GM12874 (cell line): Measurements from ENCODE around the gene LATS2.

Experiments used
- TF ChIP-seq, protein P1 (sequence below): IDR thresholded peaks from 2 replicates; pipeline ENCODE4 v1.5.1; 2011; ENCODE audit warnings: low read depth, mild to moderate bottlenecking, control low read depth, low read length, moderate library complexity; ENCODE audit not compliant: insufficient read depth

Gene LATS2

DNA sequence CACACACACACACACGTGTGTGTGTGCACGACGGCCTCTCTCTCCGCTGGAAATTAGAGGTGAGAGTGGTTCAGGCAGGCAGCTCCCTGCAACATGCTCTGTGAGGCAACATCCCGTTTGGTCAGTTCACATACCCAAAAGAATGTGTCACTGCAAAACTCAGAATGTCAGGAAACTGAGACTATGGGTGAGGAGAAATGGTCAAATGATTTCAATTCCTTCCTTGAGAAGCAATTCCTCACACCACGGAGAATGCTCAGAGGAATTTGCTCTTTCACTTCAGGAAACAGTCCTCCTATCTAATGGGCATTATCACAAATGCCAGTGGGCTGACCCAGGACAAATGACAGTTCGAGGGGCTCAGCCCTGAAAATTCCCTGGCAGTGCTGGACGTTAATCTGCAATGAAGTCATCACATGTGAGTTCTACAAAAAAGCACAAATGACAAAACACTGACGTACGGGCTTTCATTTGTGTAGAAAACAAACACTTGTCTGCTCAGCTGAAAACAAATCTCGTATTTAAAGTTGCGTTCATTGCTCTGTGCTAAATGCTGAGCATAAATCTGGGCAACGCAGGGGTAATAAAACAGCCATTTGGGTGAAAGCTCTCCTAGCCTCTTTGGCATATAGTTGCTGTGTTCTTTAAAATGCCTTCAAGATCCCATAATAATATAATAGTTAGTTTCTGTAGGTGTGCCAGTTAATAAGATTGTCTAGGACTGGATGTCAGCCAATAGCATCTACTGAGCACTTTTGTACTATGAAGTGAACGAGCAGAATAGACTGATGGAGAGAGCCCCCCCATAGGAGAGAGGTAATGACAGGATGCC lies 18.6 kb upstream of the LATS2 start:
- TF ChIP-seq, protein P1, sequence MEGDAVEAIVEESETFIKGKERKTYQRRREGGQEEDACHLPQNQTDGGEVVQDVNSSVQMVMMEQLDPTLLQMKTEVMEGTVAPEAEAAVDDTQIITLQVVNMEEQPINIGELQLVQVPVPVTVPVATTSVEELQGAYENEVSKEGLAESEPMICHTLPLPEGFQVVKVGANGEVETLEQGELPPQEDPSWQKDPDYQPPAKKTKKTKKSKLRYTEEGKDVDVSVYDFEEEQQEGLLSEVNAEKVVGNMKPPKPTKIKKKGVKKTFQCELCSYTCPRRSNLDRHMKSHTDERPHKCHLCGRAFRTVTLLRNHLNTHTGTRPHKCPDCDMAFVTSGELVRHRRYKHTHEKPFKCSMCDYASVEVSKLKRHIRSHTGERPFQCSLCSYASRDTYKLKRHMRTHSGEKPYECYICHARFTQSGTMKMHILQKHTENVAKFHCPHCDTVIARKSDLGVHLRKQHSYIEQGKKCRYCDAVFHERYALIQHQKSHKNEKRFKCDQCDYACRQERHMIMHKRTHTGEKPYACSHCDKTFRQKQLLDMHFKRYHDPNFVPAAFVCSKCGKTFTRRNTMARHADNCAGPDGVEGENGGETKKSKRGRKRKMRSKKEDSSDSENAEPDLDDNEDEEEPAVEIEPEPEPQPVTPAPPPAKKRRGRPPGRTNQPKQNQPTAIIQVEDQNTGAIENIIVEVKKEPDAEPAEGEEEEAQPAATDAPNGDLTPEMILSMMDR: no peak

DNA sequence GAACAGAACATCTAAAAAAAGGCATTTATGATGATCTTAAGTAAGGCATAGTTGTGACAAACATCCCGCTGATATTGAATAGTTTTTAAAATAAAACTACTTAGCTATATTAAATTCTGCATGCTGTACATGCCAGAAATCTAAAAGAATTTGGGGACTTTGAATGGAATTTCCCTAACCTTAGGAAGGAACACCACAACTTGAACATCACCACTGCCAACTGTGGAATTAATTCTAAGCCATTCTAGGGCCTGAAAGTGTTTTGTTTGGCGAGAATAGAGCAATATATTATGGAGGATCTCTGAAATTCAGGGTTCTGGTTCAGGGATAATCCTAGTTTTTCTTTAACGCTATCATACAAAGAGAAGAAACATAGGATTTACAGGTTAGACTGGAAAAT lies 17.8 kb upstream of the LATS2 start:
- TF ChIP-seq, protein P1: no peak

DNA sequence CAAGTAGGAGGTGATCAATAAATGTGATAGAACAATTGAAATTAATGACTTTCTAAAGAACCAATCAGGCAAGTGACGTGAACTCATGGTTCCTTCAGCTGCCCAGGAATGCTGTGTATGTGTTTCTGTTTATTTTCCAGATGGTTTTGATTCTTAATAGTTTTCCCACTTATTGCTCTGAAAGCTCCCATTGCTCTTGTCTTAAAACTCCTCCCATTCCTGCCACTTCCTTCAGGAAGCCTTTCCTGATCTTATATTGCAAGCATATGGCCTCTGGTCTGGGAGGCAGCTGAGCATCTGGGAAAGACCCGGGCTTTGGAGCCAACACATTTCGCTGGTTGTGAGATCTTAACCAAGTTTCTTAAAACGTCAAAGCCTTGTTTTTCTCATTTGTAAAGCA lies 17.1 kb upstream of the LATS2 start:
- TF ChIP-seq, protein P1: no peak

DNA sequence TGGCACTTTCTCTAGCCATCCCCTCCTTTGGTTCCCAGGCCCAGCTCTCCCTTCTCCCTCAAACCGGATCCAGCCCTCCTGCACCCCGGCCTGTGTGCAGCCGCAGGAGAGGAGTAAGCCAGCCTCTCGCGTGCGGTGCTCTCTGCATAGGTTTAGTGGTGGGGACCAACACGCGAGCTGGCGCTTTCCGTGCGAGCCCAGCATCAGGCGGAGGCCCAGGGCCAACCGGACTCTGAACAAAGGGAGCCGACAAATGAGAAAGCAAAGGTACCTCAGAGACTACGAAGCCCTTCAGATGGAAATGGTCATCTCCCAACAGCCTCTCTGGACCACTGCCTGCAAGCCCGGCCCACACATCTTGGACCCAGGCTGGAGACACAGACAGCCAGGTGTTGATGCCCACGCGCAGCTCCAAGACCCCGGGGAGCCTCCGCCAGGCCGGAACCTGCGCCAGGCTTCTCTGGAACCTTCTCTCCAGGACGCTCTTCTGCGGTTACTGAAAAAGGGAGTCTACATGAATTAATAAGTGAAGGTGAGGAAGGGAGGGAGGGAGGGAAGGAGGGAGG lies 16.5 kb upstream of the LATS2 start:
- TF ChIP-seq, protein P1: no peak

DNA sequence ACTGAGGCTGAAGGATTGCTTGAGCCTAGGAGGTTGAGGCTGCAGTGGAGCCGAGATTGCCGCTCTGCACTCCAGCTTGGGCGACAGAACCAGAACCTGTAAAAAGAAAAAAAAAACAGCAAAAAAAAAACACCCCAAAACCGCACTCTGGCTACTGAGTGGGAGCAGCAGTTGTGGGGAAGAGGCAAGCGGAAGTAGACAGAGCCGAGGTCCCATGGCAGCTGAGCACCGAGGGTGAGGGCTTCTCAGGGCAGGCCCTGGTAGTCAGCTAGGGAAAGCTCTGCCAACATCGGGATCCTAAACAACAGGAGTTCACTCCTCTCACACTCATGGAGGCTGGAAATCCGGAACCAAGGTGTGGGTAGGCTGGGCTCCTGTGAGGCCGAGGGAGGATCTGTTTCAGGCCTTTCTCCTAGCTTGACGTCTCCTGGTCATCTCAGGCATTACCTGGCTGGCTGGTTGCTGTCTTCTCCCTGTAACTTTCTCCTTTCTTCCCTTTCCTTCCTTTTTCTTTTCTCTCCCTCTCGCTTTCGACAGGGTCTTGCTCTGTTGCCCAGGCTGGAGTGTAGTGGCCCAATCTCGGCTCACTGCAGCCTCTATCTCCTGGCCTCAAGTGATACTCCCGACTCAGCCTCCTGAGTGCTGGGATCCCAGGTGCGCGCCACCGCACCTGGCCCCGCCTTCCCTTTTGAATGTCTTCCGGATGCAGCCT lies 15.8 kb upstream of the LATS2 start:
- TF ChIP-seq, protein P1: no peak

DNA sequence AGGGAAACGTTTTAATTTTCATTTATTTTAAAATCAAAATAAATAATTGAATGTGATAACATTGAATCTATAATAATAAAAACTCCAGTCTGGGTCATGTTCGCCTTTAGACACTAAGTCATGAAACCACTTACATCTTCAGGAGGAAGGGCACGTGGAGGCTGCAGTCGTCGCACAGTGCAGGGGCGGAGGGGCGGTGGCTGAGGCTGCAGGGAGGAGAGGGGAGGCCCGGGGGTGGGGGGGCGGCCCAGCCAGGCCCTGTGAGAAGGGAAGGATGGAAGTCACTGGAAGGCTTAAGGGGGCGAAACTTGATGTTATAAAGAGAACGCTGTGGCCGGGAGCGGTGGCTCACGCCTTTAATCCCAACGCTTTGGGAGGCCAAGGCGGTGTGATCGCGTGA lies 14.9 kb upstream of the LATS2 start:
- TF ChIP-seq, protein P1: no peak
